Measurements from ENCODE around the gene HIP1R. TPM values are rescaled to one million over a fixed set of nuclear protein-coding genes. Genes with fewer than 3 reads are reported as not detected.

Gene HIP1R
- total and polyA plus RNA-seq, 2 experiments from 2014 or later: 8.0 to 22.1 TPM

- peaks cover 9% of the 10 kb centered on the region for H3K4me1 ChIP-seq (ENCODE audit: insufficient read depth)
- H3K27ac ChIP-seq (ENCODE audit: low read depth): no peak overlapping the region
- ATAC-seq: no peak
- H3K9me3 Mint-ChIP-seq: no peaks in the 10 kb centered on the region
- H3K79me2 ChIP-seq (replicated peaks; ENCODE audit: insufficient read depth): peaks cover 7% of the 10 kb centered on the region
- H3K36me3 Mint-ChIP-seq (ENCODE audit: low read depth): no peaks in the 10 kb centered on the region; the same call in 2 of the 3 replicates
- peaks cover 31% of the 10 kb centered on the region for H3K4me1 Mint-ChIP-seq
- peak overlapping the region; percentile 89 for H3K4me3 ChIP-seq
- H3K4me2 ChIP-seq: peak overlapping the region; percentile 95
- H3K4me3 Mint-ChIP-seq: peak overlapping the region; percentile 82
- peaks cover 26% of the 10 kb centered on the region for H4K20me1 ChIP-seq (replicated peaks; ENCODE audit: insufficient read depth)
- H3K36me3 ChIP-seq (ENCODE audit: insufficient read depth): no peaks in the 10 kb centered on the region
- TF ChIP-seq NANOG (IDR thresholded peaks at IDR 0.05; ENCODE audit: borderline replicate concordance) (no peak), EZH2 (IDR thresholded peaks at IDR 0.05; ENCODE audit: low read depth, unreplicated experiment) (peak; percentile 42)
- no peak overlapping the region for H3K27ac Mint-ChIP-seq
- no peaks in the 10 kb centered on the region for H3K9me2 ChIP-seq (ENCODE audit: insufficient read depth)
- peaks cover 4% of the 10 kb centered on the region; the same call in 1 of the 2 replicates for H3F3A ChIP-seq (replicated peaks; ENCODE audit: low read depth)
- H3K27me3 ChIP-seq (ENCODE audit: insufficient read depth): peaks cover 38% of the 10 kb centered on the region
- H3K27me3 Mint-ChIP-seq (ENCODE audit: insufficient read depth, low read depth, poor library complexity): peaks cover 47% of the 10 kb centered on the region
- peak; percentile 33 for DNase-seq (ENCODE audit: low spot score)
- peak overlapping the region; percentile 78 for H2AFZ ChIP-seq
Observed at GRCh38 chr12:122836027-122836921, 1.0 kb downstream of the HIP1R start.

DNA sequence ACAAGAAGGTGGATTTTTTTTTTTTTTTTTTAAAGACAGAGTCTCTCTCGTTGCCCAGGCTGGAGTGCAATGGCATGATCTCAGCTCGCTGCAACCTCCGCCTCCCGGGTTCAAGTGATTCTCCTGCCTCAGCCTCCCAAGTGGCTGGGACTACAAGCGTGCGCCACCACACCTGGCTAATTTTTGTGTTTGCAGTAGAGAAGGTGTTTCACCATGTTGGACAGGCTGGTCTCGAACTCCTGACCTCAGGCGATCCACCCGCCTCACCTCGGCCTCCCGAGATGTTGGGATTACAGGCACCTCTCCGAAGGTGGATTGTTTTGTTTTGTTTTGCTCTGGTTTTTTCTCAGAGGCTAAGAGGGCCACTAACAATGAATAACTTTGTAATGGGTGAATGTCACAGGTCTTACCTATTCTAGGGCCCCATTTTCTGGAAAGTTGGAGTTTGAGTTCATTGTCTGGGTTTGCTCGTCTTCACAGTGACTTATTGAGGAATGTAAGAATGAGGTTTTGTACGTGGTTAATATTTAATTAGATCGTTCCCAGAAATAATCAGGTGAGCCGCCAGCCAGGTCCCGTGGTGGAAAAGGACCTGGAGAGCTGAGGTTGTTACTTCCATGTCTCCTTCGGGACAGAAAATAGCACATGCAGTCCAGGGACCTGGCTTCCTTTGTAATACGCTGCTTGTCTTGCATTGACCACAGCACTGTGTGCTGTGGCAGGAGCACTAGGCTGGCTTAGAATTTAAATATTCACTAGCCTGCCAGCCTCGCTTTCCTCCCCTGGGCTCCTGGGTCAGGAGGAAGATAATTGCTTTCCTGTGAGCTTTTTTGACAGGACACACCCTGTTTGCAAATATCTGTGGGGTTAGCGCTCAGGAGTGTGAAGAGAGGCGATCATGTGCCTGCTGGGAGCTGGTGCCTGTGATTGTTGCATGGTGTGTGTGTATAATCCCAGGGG is 2.3 kb downstream of the HIP1R start:
- Histone ChIP-seq H3K4me1 (ENCODE audit: insufficient read depth) (peaks cover 16% of the 10 kb centered on the region), H4K20me1 (replicated peaks; ENCODE audit: insufficient read depth) (peaks cover 26% of the 10 kb centered on the region), H3F3A (replicated peaks; ENCODE audit: low read depth) (peaks cover 4% of the 10 kb centered on the region; the same call in 1 of the 2 replicates), H2AFZ (no peak overlapping the region), H3K27ac (ENCODE audit: low read depth) (no peak overlapping the region), H3K79me2 (replicated peaks; ENCODE audit: insufficient read depth) (peaks cover 7% of the 10 kb centered on the region), H3K36me3 (ENCODE audit: insufficient read depth) (no peaks in the 10 kb centered on the region), H3K27me3 (ENCODE audit: insufficient read depth) (peaks cover 38% of the 10 kb centered on the region), H3K4me3 (no peak overlapping the region), H3K4me2 (no peak overlapping the region), H3K9me2 (ENCODE audit: insufficient read depth) (no peaks in the 10 kb centered on the region)
- peak overlapping the region; percentile 21; the same call in 2 of the 3 replicates for H3K4me3 Mint-ChIP-seq
- H3K36me3 Mint-ChIP-seq (ENCODE audit: low read depth): no peaks in the 10 kb centered on the region; the same call in 2 of the 3 replicates
- peaks cover 51% of the 10 kb centered on the region for H3K27me3 Mint-ChIP-seq (ENCODE audit: insufficient read depth, low read depth, poor library complexity)
- H3K27ac Mint-ChIP-seq: no peak overlapping the region
- H3K9me3 Mint-ChIP-seq: no peaks in the 10 kb centered on the region
- DNase-seq (ENCODE audit: low spot score): no peak
- peaks cover 44% of the 10 kb centered on the region for H3K4me1 Mint-ChIP-seq
- no peak for ATAC-seq
- TF ChIP-seq ZNF114 (CRISPR knock-in tag; IDR thresholded peaks at IDR 0.05) (no peak), CREB1 (CRISPR knock-in tag; IDR thresholded peaks at IDR 0.05; ENCODE audit: low read depth) (no peak), ETS1 (IDR thresholded peaks at IDR 0.05) (no peak)
- TF ChIP-seq, protein P1, sequence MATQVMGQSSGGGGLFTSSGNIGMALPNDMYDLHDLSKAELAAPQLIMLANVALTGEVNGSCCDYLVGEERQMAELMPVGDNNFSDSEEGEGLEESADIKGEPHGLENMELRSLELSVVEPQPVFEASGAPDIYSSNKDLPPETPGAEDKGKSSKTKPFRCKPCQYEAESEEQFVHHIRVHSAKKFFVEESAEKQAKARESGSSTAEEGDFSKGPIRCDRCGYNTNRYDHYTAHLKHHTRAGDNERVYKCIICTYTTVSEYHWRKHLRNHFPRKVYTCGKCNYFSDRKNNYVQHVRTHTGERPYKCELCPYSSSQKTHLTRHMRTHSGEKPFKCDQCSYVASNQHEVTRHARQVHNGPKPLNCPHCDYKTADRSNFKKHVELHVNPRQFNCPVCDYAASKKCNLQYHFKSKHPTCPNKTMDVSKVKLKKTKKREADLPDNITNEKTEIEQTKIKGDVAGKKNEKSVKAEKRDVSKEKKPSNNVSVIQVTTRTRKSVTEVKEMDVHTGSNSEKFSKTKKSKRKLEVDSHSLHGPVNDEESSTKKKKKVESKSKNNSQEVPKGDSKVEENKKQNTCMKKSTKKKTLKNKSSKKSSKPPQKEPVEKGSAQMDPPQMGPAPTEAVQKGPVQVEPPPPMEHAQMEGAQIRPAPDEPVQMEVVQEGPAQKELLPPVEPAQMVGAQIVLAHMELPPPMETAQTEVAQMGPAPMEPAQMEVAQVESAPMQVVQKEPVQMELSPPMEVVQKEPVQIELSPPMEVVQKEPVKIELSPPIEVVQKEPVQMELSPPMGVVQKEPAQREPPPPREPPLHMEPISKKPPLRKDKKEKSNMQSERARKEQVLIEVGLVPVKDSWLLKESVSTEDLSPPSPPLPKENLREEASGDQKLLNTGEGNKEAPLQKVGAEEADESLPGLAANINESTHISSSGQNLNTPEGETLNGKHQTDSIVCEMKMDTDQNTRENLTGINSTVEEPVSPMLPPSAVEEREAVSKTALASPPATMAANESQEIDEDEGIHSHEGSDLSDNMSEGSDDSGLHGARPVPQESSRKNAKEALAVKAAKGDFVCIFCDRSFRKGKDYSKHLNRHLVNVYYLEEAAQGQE (IDR thresholded peaks at IDR 0.05; ENCODE audit: unreplicated experiment): no peak
- TF ChIP-seq, protein P2, sequence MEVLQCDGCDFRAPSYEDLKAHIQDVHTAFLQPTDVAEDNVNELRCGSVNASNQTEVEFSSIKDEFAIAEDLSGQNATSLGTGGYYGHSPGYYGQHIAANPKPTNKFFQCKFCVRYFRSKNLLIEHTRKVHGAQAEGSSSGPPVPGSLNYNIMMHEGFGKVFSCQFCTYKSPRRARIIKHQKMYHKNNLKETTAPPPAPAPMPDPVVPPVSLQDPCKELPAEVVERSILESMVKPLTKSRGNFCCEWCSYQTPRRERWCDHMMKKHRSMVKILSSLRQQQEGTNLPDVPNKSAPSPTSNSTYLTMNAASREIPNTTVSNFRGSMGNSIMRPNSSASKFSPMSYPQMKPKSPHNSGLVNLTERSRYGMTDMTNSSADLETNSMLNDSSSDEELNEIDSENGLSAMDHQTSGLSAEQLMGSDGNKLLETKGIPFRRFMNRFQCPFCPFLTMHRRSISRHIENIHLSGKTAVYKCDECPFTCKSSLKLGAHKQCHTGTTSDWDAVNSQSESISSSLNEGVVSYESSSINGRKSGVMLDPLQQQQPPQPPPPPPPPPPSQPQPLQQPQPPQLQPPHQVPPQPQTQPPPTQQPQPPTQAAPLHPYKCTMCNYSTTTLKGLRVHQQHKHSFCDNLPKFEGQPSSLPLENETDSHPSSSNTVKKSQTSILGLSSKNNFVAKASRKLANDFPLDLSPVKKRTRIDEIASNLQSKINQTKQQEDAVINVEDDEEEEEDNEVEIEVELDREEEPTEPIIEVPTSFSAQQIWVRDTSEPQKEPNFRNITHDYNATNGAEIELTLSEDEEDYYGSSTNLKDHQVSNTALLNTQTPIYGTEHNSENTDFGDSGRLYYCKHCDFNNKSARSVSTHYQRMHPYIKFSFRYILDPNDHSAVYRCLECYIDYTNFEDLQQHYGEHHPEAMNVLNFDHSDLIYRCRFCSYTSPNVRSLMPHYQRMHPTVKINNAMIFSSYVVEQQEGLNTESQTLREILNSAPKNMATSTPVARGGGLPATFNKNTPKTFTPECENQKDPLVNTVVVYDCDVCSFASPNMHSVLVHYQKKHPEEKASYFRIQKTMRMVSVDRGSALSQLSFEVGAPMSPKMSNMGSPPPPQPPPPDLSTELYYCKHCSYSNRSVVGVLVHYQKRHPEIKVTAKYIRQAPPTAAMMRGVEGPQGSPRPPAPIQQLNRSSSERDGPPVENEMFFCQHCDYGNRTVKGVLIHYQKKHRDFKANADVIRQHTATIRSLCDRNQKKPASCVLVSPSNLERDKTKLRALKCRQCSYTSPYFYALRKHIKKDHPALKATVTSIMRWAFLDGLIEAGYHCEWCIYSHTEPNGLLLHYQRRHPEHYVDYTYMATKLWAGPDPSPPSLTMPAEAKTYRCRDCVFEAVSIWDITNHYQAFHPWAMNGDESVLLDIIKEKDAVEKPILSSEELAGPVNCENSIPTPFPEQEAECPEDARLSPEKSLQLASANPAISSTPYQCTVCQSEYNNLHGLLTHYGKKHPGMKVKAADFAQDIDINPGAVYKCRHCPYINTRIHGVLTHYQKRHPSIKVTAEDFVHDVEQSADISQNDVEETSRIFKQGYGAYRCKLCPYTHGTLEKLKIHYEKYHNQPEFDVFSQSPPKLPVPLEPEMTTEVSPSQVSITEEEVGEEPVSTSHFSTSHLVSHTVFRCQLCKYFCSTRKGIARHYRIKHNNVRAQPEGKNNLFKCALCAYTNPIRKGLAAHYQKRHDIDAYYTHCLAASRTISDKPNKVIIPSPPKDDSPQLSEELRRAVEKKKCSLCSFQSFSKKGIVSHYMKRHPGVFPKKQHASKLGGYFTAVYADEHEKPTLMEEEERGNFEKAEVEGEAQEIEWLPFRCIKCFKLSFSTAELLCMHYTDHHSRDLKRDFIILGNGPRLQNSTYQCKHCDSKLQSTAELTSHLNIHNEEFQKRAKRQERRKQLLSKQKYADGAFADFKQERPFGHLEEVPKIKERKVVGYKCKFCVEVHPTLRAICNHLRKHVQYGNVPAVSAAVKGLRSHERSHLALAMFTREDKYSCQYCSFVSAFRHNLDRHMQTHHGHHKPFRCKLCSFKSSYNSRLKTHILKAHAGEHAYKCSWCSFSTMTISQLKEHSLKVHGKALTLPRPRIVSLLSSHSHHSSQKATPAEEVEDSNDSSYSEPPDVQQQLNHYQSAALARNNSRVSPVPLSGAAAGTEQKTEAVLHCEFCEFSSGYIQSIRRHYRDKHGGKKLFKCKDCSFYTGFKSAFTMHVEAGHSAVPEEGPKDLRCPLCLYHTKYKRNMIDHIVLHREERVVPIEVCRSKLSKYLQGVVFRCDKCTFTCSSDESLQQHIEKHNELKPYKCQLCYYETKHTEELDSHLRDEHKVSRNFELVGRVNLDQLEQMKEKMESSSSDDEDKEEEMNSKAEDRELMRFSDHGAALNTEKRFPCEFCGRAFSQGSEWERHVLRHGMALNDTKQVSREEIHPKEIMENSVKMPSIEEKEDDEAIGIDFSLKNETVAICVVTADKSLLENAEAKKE (CRISPR knock-in tag; IDR thresholded peaks at IDR 0.05): no peak

All from GM23338 (cell line).